DOHH2 (cell line): ENCODE measurements around the gene MRTFA.

Source experiments
- CTCF ChIP-seq: fragments of 200-600 bp; sonication (generic); IDR thresholded peaks from one replicate; pipeline ENCODE4 v1.5.1; 2014; ENCODE audit warnings: antibody characterized with exemption, mild to moderate bottlenecking, low read depth, low read length; ENCODE audit not compliant: poor library complexity, severe bottlenecking
- EZH2phosphoT487 ChIP-seq: fragments of 200-600 bp; sonication (generic); IDR thresholded peaks from 2 replicates; pipeline ENCODE4 v1.6.1; 2017; ENCODE audit warnings: borderline replicate concordance, mild to moderate bottlenecking, antibody characterized with exemption, low read length, moderate library complexity, mixed read lengths

- TF ChIP-seq CTCF: no peak
- no peak for TF ChIP-seq EZH2phosphoT487
Observed at GRCh38 chr22:40603088-40603605, 33.4 kb downstream of the MRTFA start.
